Astrocyte (in vitro differentiated cells and primary cell): ENCODE measurements around the gene TTC7B. TPM values are rescaled to one million over a fixed set of nuclear protein-coding genes. Genes with fewer than 3 reads are reported as not detected.

Experiments
- DNase-seq: peaks from one replicate; pipeline ENCODE4 v3.0.0-alpha.2; 2010; ENCODE audit warnings: low read depth
- FAIRE-seq: peaks from 2 replicates; lab custom pipeline; 2011; peaks lifted over from hg19 to GRCh38; lab: Jason Lieb, UNC
- H2AFZ ChIP-seq: 2 replicates; pipeline ENCODE4 v1.6.0; 2012; ENCODE audit warnings: low read depth, low read length, inconsistent platforms
- H3K27ac ChIP-seq: 2 replicates; pipeline ENCODE4 v1.5.1; 2011; ENCODE audit warnings: low read depth, low read length, inconsistent platforms
- H3K27me3 ChIP-seq: 2 replicates; pipeline ENCODE4 v1.6.0; 2011; ENCODE audit warnings: low read length, inconsistent platforms; ENCODE audit not compliant: insufficient read depth
- H3K36me3 ChIP-seq: 2 replicates; pipeline ENCODE4 v1.5.1; 2011; ENCODE audit warnings: low read length, inconsistent platforms; ENCODE audit not compliant: insufficient read depth
- H3K4me1 ChIP-seq: 2 replicates; pipeline ENCODE4 v1.5.1; 2011; ENCODE audit warnings: low read length, inconsistent platforms; ENCODE audit not compliant: insufficient read depth
- H3K4me2 ChIP-seq: 2 replicates; pipeline ENCODE4 v1.6.0; 2012; ENCODE audit warnings: low read length, inconsistent platforms
- H3K4me3 ChIP-seq: 2 replicates; pipeline ENCODE4 v1.5.1; 2011; ENCODE audit warnings: low read depth, mild to moderate bottlenecking, low read length, inconsistent platforms; ENCODE audit not compliant: insufficient read depth
- H3K79me2 ChIP-seq: 2 replicates; pipeline ENCODE4 v1.6.0; 2012; ENCODE audit warnings: mild to moderate bottlenecking, low read length, inconsistent platforms; ENCODE audit not compliant: insufficient read depth
- H3K9ac ChIP-seq: 2 replicates; pipeline ENCODE4 v1.6.0; 2012; ENCODE audit warnings: mild to moderate bottlenecking, low read length, inconsistent platforms
- H3K9me3 ChIP-seq: 2 replicates; pipeline ENCODE4 v1.5.1; 2012; ENCODE audit warnings: low read depth, mild to moderate bottlenecking, low read length, inconsistent platforms; ENCODE audit not compliant: insufficient read depth
- H4K20me1 ChIP-seq: 2 replicates; pipeline ENCODE4 v1.6.0; 2012; ENCODE audit warnings: low read length, inconsistent platforms; ENCODE audit not compliant: insufficient read depth
- H3K27ac Mint-ChIP-seq: one replicate; pipeline ENCODE4 v1.8.0; 2021; ENCODE audit warnings: mild to moderate bottlenecking, mixed read lengths; ENCODE audit not compliant: unreplicated experiment
- H3K27me3 Mint-ChIP-seq: one replicate; pipeline ENCODE4 v1.8.0; 2021; ENCODE audit warnings: low read depth, mixed read lengths; ENCODE audit not compliant: unreplicated experiment
- H3K36me3 Mint-ChIP-seq: one replicate; pipeline ENCODE4 v1.8.0; 2021; ENCODE audit warnings: low read depth, mixed read lengths; ENCODE audit not compliant: unreplicated experiment
- H3K4me1 Mint-ChIP-seq: one replicate; pipeline ENCODE4 v1.8.0; 2021; ENCODE audit warnings: low read depth, mixed read lengths; ENCODE audit not compliant: unreplicated experiment
- H3K4me3 Mint-ChIP-seq: one replicate; pipeline ENCODE4 v1.8.0; 2021; ENCODE audit warnings: mild to moderate bottlenecking, moderate library complexity, mixed read lengths; ENCODE audit not compliant: unreplicated experiment
- H3K9me3 Mint-ChIP-seq: one replicate; pipeline ENCODE4 v1.8.0; 2021; ENCODE audit warnings: mild to moderate bottlenecking, mixed read lengths; ENCODE audit not compliant: unreplicated experiment
- CTCF ChIP-seq: IDR thresholded peaks from 2 replicates; pipeline ENCODE4 v1.5.1; 2011; ENCODE audit warnings: low read depth, mild to moderate bottlenecking, inconsistent platforms, low read length, moderate library complexity; ENCODE audit not compliant: insufficient read depth
- EZH2 ChIP-seq: IDR thresholded peaks from 2 replicates; pipeline ENCODE4 v1.6.1; 2012; ENCODE audit warnings: mild to moderate bottlenecking, low read length, inconsistent platforms; ENCODE audit not compliant: insufficient read depth
- total RNA-seq: library from RNA; stranded (reverse); gene quantifications from 2 replicates; pipeline ENCODE4 v1.2.1, GENCODE V29; 2021

Gene TTC7B
- total RNA-seq, 1 donor from 2014 or later, result 42.1 TPM

- Histone ChIP-seq H3K36me3 (no peaks in the 10 kb centered on the region), H4K20me1 (peaks cover 16% of the 10 kb centered on the region), H3K4me1 (peaks cover 9% of the 10 kb centered on the region), H3K4me3 (no peak overlapping the region), H2AFZ (no peak overlapping the region), H3K9ac (no peak overlapping the region), H3K27ac (no peak overlapping the region), H3K9me3 (no peaks in the 10 kb centered on the region), H3K27me3 (no peaks in the 10 kb centered on the region), H3K4me2 (no peak overlapping the region), H3K79me2 (no peaks in the 10 kb centered on the region)
- no peak for DNase-seq
- H3K27me3 Mint-ChIP-seq, result no peaks in the 10 kb centered on the region
- H3K36me3 Mint-ChIP-seq, result peaks cover 19% of the 10 kb centered on the region
- no peak overlapping the region for H3K27ac Mint-ChIP-seq
- TF ChIP-seq CTCF (no peak), EZH2 (no peak)
- FAIRE-seq, result no peak
- H3K4me1 Mint-ChIP-seq, result no peaks in the 10 kb centered on the region
- no peaks in the 10 kb centered on the region for H3K9me3 Mint-ChIP-seq
- H3K4me3 Mint-ChIP-seq, result no peak overlapping the region
These were observed 34.4 kb downstream of the TTC7B start for GRCh38 chr14:90781876-90782275.

GRCh38 chr14:90781344-90781761 is 34.9 kb downstream of the TTC7B start:
- no peak overlapping the region for H3K9ac ChIP-seq

More at GRCh38 chr14:90781344-90781761, 34.9 kb downstream of the TTC7B start:
- Mint-ChIP-seq H3K9me3 (no peaks in the 10 kb centered on the region), H3K36me3 (peaks cover 20% of the 10 kb centered on the region), H3K4me1 (no peaks in the 10 kb centered on the region), H3K4me3 (no peak overlapping the region), H3K27me3 (no peaks in the 10 kb centered on the region), H3K27ac (no peak overlapping the region)
- Histone ChIP-seq H3K4me2 (peak overlapping the region; percentile 11), H3K4me1 (peaks cover 9% of the 10 kb centered on the region), H3K79me2 (no peaks in the 10 kb centered on the region), H2AFZ (no peak overlapping the region), H3K4me3 (no peak overlapping the region), H3K36me3 (peaks cover 3% of the 10 kb centered on the region), H3K27me3 (no peaks in the 10 kb centered on the region), H3K9me3 (no peaks in the 10 kb centered on the region), H4K20me1 (peaks cover 16% of the 10 kb centered on the region), H3K27ac (no peak overlapping the region)
- peak; percentile 45 for FAIRE-seq
- TF ChIP-seq EZH2 (no peak), CTCF (no peak)
- peak; percentile 87 for DNase-seq
